Measurements from ENCODE around the gene SMAD5. TPM values are rescaled to one million over a fixed set of nuclear protein-coding genes. Genes with fewer than 3 reads are reported as not detected.

The SMAD5 gene
- total and polyA plus RNA-seq, 12 donors, result 7.0 to 53.8 (median 38.7) TPM

DNA sequence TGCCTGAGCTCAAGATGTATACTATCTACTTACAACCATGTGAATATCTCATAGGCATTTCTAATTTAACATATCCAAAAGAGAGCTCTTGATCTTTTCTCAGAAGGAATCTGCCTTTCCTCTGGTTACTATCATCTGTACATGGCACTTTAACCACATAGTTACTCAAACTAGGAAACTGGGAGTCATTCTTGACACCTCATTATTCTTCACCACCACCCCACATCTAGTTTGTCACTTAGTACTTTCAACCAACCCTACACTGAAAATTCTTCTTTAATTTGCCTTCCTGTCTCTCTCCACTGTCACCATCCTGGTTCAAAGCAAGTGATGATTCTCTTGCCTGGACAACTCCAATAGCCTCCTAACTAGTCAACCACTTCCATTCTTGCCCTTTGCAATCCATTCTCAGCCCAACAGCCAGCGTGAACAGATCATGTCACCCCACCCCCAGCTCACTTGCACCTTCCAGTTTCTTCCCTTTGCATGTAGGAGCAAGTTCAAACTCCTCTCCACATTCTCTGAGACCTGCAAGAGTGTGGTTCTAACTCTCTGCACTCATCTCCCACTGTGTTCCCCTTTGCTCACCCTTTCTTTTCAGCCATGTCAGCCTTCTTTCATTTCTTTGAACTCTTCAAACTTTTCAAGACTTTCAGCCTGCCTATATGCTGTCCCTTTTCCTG, 17.3 kb upstream of the SMAD5 start:
- Histone ChIP-seq H3K9me3 (no peaks in the 10 kb centered on the region), H3K4me3 (no peak overlapping the region), H3K4me1 (no peaks in the 10 kb centered on the region), H3K27me3 (peaks cover 0 to 3% (median 0%) of the 10 kb centered on the region in 7 donors), H3K27ac (no peak overlapping the region), H3K36me3 (no peaks in the 10 kb centered on the region)
- whole genome bisulfite sequencing, 2 donors, result 72 to 88% methylated on average over 1 of the region's 1 CpG
- TF ChIP-seq, protein P1, sequence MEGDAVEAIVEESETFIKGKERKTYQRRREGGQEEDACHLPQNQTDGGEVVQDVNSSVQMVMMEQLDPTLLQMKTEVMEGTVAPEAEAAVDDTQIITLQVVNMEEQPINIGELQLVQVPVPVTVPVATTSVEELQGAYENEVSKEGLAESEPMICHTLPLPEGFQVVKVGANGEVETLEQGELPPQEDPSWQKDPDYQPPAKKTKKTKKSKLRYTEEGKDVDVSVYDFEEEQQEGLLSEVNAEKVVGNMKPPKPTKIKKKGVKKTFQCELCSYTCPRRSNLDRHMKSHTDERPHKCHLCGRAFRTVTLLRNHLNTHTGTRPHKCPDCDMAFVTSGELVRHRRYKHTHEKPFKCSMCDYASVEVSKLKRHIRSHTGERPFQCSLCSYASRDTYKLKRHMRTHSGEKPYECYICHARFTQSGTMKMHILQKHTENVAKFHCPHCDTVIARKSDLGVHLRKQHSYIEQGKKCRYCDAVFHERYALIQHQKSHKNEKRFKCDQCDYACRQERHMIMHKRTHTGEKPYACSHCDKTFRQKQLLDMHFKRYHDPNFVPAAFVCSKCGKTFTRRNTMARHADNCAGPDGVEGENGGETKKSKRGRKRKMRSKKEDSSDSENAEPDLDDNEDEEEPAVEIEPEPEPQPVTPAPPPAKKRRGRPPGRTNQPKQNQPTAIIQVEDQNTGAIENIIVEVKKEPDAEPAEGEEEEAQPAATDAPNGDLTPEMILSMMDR (IDR thresholded peaks at IDR 0.05), result no peak
- intact Hi-C loops (cut with DNase I), result no loop called here
- ATAC-seq (no peak), DNase-seq (no peak)

DNA sequence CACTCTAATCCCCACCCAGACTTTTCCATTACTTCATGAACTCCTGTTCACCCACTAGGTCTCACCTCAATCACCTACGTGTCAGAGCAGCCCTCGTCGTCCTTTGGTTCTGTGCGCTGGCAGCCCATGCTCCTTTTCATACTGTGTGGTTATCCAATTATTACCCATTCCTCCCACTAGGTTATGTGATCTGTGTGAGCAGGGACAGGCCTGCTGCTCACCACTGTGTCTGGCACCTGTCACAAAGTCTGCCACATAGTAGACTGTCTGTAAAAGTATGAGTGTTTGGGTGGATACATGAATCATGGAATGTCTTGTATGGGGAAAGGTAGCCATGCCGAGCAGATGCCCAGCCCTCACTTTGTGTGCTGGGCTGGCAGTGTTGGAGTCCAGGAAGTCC, 12.1 kb upstream of the SMAD5 start:
- no peaks in the 10 kb centered on the region for H3K36me3 ChIP-seq
- no peak overlapping the region for H3K4me3 ChIP-seq
- no peak overlapping the region for H3K27ac ChIP-seq
- ATAC-seq, result no peak
- DNase-seq, result no peak
- no peaks in the 10 kb centered on the region for H3K9me3 ChIP-seq
- intact Hi-C loops (cut with DNase I), result no loop called here
- no peaks in the 10 kb centered on the region for H3K4me1 ChIP-seq
- peaks cover 0 to 4% (median 0%) of the 10 kb centered on the region in 7 donors for H3K27me3 ChIP-seq
- 96 to 98% methylated on average over 5 of the region's 5 CpGs for WGBS, 2 donors
- TF ChIP-seq, protein P1 (IDR thresholded peaks at IDR 0.05), result no peak

DNA sequence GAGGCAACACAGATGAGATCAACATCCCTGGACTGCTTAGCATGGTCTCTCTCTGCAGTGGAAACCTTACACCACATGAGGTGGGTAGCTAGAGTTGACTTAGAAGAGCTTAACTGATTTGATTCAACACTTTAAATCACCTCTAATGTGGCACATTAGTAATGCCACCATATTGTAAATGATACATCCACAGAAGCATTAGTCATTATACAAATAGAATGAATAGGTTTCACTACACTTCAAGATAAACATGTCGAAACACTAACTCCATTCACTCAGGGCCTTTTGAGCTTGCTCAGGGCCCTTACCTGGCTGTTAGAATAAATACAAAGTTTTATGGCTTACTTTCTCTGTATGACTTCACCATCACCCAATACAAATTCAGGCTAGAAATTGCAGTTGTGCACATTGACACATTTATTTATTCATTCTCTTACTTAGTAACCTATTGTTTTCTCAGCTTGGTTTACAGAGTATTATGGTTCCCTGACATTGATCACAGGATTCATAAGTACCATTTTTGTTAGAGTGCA, 9.3 kb upstream of the SMAD5 start:
- H3K9me3 ChIP-seq, result no peaks in the 10 kb centered on the region
- no peak overlapping the region for H3K27ac ChIP-seq
- TF ChIP-seq, protein P1 (IDR thresholded peaks at IDR 0.05), result no peak
- intact Hi-C loops (cut with DNase I), result no loop called here
- ATAC-seq (no peak), DNase-seq (no peak)
- peaks cover 0 to 1% (median 0%) of the 10 kb centered on the region in 9 donors for H3K4me1 ChIP-seq
- H3K36me3 ChIP-seq, result no peaks in the 10 kb centered on the region
- H3K4me3 ChIP-seq, result no peak overlapping the region
- 88 to 95% methylated on average over 1 of the region's 1 CpG for WGBS, 2 donors
- peaks cover 0 to 4% (median 0%) of the 10 kb centered on the region in 7 donors for H3K27me3 ChIP-seq

DNA sequence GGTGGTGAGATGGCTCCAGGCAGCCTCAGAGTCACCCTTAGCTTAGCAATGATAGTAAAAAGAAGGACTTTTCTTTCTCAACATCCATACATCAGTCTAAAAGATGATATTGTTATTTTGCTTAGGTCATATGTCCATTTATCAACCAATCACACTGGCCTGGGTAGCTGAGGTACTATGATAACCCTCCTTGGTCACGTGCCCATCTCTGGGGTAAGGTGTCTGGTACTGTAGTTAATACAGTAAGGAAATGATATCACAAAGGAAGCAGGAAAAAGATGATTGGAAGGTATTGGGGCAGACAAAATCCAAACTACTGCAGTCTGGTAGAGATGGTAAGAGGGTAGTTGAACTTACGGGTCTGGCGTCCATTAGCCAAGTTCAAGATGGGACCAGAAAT, 5.1 kb upstream of the SMAD5 start:
- Histone ChIP-seq H3K9me3 (no peaks in the 10 kb centered on the region), H3K4me3 (no peak overlapping the region), H3K27ac (no peak overlapping the region), H3K27me3 (peaks cover 0 to 4% (median 0%) of the 10 kb centered on the region in 7 donors), H3K36me3 (no peaks in the 10 kb centered on the region), H3K4me1 (peaks cover 0 to 33% (median 16%) of the 10 kb centered on the region in 9 donors)
- intact Hi-C loops (cut with DNase I), result no loop called here
- TF ChIP-seq, protein P1 (IDR thresholded peaks at IDR 0.05), result no peak
- ATAC-seq (no peak), DNase-seq (no peak)
- WGBS, 2 donors, result 82 to 88% methylated on average over 3 of the region's 3 CpGs
